Stimulated activated CD8-positive, alpha-beta memory T cell treated with anti-CD3 and anti-CD28 coated beads, Interleukin-4, amount 100 ng/mL, for 1 hour (primary cell): Measurements from ENCODE around the gene VTI1A.
"Not testable (repeated sequence)": the region's sequence is repeated elsewhere in the genome, so short reads cannot be mapped to it uniquely, and the experiment has no call there.

ENCODE experiments used
- DNase-seq, 2 donors: peaks; one replicate each; pipeline ENCODE4 v3.0.0-alpha.2; 2020; ENCODE audit warnings: low read depth in 2 of 2, low spot score in 1 of 2

VTI1A gene

GRCh38 chr10:112585960-112586359 is 138.9 kb downstream of the VTI1A start:
- no peak for DNase-seq

GRCh38 chr10:112587729-112588128 is 140.7 kb downstream of the VTI1A start:
- no peak for DNase-seq

GRCh38 chr10:112588225-112588990 is 141.4 kb downstream of the VTI1A start:
- DNase-seq: no peak

GRCh38 chr10:112589081-112589480 is 142.1 kb downstream of the VTI1A start:
- no peak for DNase-seq

- DNase-seq: not testable (repeated sequence)
Observed at GRCh38 chr10:112590786-112591185, 143.8 kb downstream of the VTI1A start.

- no peak for DNase-seq
Observed at GRCh38 chr10:112593023-112593422, 146.0 kb downstream of the VTI1A start.

GRCh38 chr10:112601214-112602090 is 154.4 kb downstream of the VTI1A start:
- no peak for DNase-seq

- no peak for DNase-seq
Observed at GRCh38 chr10:112603062-112603461, 156.0 kb downstream of the VTI1A start.

- no peak for DNase-seq
Observed at GRCh38 chr10:112605063-112605462, 158.0 kb downstream of the VTI1A start.

GRCh38 chr10:112607506-112607905 is 160.5 kb downstream of the VTI1A start:
- DNase-seq: no peak

- DNase-seq: no peak
Observed at GRCh38 chr10:112613620-112614019, 166.6 kb downstream of the VTI1A start.

GRCh38 chr10:112614072-112614471 is 167.1 kb downstream of the VTI1A start:
- no peak for DNase-seq

- no peak for DNase-seq
Observed at GRCh38 chr10:112614586-112614985, 167.6 kb downstream of the VTI1A start.

- DNase-seq: no peak
Observed at GRCh38 chr10:112615269-112615668, 168.3 kb downstream of the VTI1A start.

GRCh38 chr10:112616647-112617046 is 169.6 kb downstream of the VTI1A start:
- no peak for DNase-seq

GRCh38 chr10:112618814-112619213 is 171.8 kb downstream of the VTI1A start:
- no peak for DNase-seq

GRCh38 chr10:112619556-112619955 is 172.5 kb downstream of the VTI1A start:
- no peak for DNase-seq

- DNase-seq: no peak
Observed at GRCh38 chr10:112622786-112623185, 175.8 kb downstream of the VTI1A start.

GRCh38 chr10:112624546-112625048 is 177.6 kb downstream of the VTI1A start:
- DNase-seq: no peak

GRCh38 chr10:112628951-112629609 is 182.1 kb downstream of the VTI1A start:
- no peak for DNase-seq
